Vagina (tissue), 2 donors: ENCODE measurements around the gene BCL3.

Experiments
- CTCF ChIP-seq, 3 experiments: fragments of 450-650 bp in 2 of 3; fragments of 200-600 bp in 1 of 3; sonication (generic) in 1 of 3; IDR thresholded peaks; one replicate each; pipeline ENCODE4 v1.5.1; 2017 to 2019; ENCODE audit warnings: antibody characterized with exemption in 3 of 3, mild to moderate bottlenecking in 2 of 3, moderate library complexity in 2 of 3
- POLR2A ChIP-seq, 2 donors: fragments of 450-650 bp; IDR thresholded peaks; one replicate each; pipeline ENCODE4 v1.6.1; 2017; ENCODE audit warnings: antibody characterized with exemption in 2 of 2, mild to moderate bottlenecking in 2 of 2, moderate library complexity in 2 of 2
- POLR2AphosphoS5 ChIP-seq, 2 donors: sonication (generic); formaldehyde crosslinking; IDR thresholded peaks; one replicate each; pipeline ENCODE4 v1.9.0; 2017; ENCODE audit warnings: antibody characterized with exemption in 2 of 2, mild to moderate bottlenecking in 2 of 2, low read depth in 1 of 2; ENCODE audit not compliant: insufficient read depth in 1 of 2

DNA sequence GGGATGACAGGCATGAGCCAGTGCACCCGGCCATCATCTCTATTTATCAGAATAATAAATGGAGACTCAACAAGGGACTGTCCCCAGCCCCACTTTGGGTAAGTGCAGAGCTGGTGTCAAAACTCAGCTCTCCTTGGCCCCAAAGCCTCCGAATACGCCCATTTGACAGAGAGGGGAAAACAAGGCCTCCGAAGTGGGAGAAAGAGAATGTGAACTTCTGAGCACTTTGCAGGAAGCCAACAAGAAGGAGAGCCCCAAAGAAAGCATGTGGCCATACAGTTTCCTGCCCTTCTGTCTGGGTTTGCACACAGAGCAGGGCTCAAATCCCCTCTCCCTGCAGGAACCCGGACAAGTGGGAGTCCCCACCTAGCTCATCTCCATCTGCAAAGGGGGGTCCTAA lies 48.0 kb upstream of the BCL3 start:
- TF ChIP-seq CTCF (IDR thresholded peaks at IDR 0.05), result no peak
- TF ChIP-seq POLR2A (IDR thresholded peaks at IDR 0.05), result no peak
- TF ChIP-seq POLR2AphosphoS5 (IDR thresholded peaks at IDR 0.05; ENCODE audit: insufficient read depth in 1 of 2, low read depth in 1 of 2), result no peak
